HepG2 (cell line): ENCODE data around the gene TOB1. TPM values are rescaled to one million over a fixed set of nuclear protein-coding genes. Genes with fewer than 3 reads are reported as not detected.
A peak's percentile ranks its signal among the peaks of the same experiment; 100 is the strongest.

Experiments
- AHR ChIP-seq: IDR thresholded peaks from 2 replicates; pipeline ENCODE4 v1.6.1; 2018; ENCODE audit warnings: missing genetic modification reagents, missing compliant biosample characterization
- CHCHD3 ChIP-seq: sonication (generic); formaldehyde crosslinking; IDR thresholded peaks from 2 replicates; pipeline ENCODE4 v1.8.0; 2022; ENCODE audit warnings: mild to moderate bottlenecking, missing genetic modification reagents, moderate library complexity
- CTCF ChIP-seq: sonication (generic); formaldehyde crosslinking; IDR thresholded peaks from 2 replicates; pipeline ENCODE4 v1.5.0; 2020; ENCODE audit warnings: mild to moderate bottlenecking, missing genetic modification reagents, moderate library complexity
- EED ChIP-seq: sonication (generic); formaldehyde crosslinking; IDR thresholded peaks from 2 replicates; pipeline ENCODE4 v1.5.0; 2020; ENCODE audit warnings: mild to moderate bottlenecking, missing genetic modification reagents
- FOXO1 ChIP-seq: sonication (generic); formaldehyde crosslinking; IDR thresholded peaks from 2 replicates; pipeline ENCODE4 v1.4.0; 2020; ENCODE audit warnings: missing genetic modification reagents
- HNF4A ChIP-seq: sonication (generic); formaldehyde crosslinking; IDR thresholded peaks from 2 replicates; pipeline ENCODE4 v1.4.0; 2020; ENCODE audit warnings: missing genetic modification reagents
- KDM5B ChIP-seq: sonication (generic); formaldehyde crosslinking; IDR thresholded peaks from 2 replicates; pipeline ENCODE4 v1.4.0; 2020; ENCODE audit warnings: missing genetic modification reagents, mild to moderate bottlenecking, borderline replicate concordance
- MIER2 ChIP-seq: IDR thresholded peaks from 2 replicates; pipeline ENCODE4 v1.6.1; 2016; ENCODE audit warnings: missing biosample characterization, missing genetic modification reagents
- NFIB ChIP-seq: sonication (generic); formaldehyde crosslinking; IDR thresholded peaks from 2 replicates; pipeline ENCODE4 v1.9.0; 2021; ENCODE audit warnings: missing genetic modification reagents, mild to moderate bottlenecking, borderline replicate concordance
- PREB ChIP-seq: sonication (generic); formaldehyde crosslinking; IDR thresholded peaks from 2 replicates; pipeline ENCODE4 v1.4.0; 2020; ENCODE audit warnings: missing genetic modification reagents
- SIX4 ChIP-seq: sonication (generic); formaldehyde crosslinking; IDR thresholded peaks from 2 replicates; pipeline ENCODE4 v1.4.0; 2020; ENCODE audit warnings: missing genetic modification reagents
- SNAPC2 ChIP-seq: sonication (generic); formaldehyde crosslinking; IDR thresholded peaks from 2 replicates; pipeline ENCODE4 v1.8.1; 2022; ENCODE audit warnings: mild to moderate bottlenecking, missing genetic modification reagents
- SP140L ChIP-seq: sonication (generic); formaldehyde crosslinking; IDR thresholded peaks from 2 replicates; pipeline ENCODE4 v1.4.0; 2020; ENCODE audit warnings: missing genetic modification reagents, borderline replicate concordance
- SRSF9 ChIP-seq: fragments of 200-400 bp; formaldehyde crosslinking; IDR thresholded peaks from 2 replicates; pipeline ENCODE4 v1.6.1; 2018; ENCODE audit warnings: borderline replicate concordance, mild to moderate bottlenecking, low read depth, low read length; ENCODE audit not compliant: insufficient read depth, poor library complexity, severe bottlenecking
- TMF1 ChIP-seq: sonication (generic); formaldehyde crosslinking; IDR thresholded peaks from 2 replicates; pipeline ENCODE4 v1.8.1; 2022; ENCODE audit warnings: low read depth, missing genetic modification reagents
- TOE1 ChIP-seq: sonication (generic); formaldehyde crosslinking; IDR thresholded peaks from 2 replicates; pipeline ENCODE4 v1.4.0; 2020; ENCODE audit warnings: mild to moderate bottlenecking, missing genetic modification reagents
- ZBTB37 ChIP-seq: sonication (generic); formaldehyde crosslinking; IDR thresholded peaks from 2 replicates; pipeline ENCODE4 v1.4.0; 2020; ENCODE audit warnings: mild to moderate bottlenecking, missing genetic modification reagents
- ZBTB44 ChIP-seq: sonication (generic); formaldehyde crosslinking; IDR thresholded peaks from 2 replicates; pipeline ENCODE4 v1.4.0; 2020; ENCODE audit warnings: missing genetic modification reagents
- ZNF275 ChIP-seq: sonication (generic); formaldehyde crosslinking; IDR thresholded peaks from 2 replicates; pipeline ENCODE4 v1.8.0; 2022; ENCODE audit warnings: missing genetic modification reagents, mild to moderate bottlenecking, inconsistent platforms, borderline replicate concordance
- ZNF704 ChIP-seq: sonication (generic); formaldehyde crosslinking; IDR thresholded peaks from 2 replicates; pipeline ENCODE4 v1.8.1; 2023; ENCODE audit warnings: mild to moderate bottlenecking, inconsistent platforms, moderate library complexity, missing genetic modification reagents, borderline replicate concordance
- polyA plus RNA-seq, 8 experiments: library from polyadenylated mRNA; depleted of rRNA in 3 of 8; stranded (reverse) in 7 of 8; unstranded in 1 of 8; fragments of >200 nt; fragmentation: Illumina TruSeq in 4 of 8; extraction: Trizol in 4 of 8; gene quantifications; 2 replicates each; pipeline versions ENCODE4 v1.2.1 to v1.2.3, GENCODE V29; 2011 to 2016; ENCODE audit warnings: low read depth in 4 of 8, missing spikeins in 1 of 8, mixed read lengths in 1 of 8; ENCODE audit not compliant: insufficient read depth in 1 of 8
- total RNA-seq, 5 experiments: library from RNA; depleted of rRNA; stranded (reverse); fragments of >200 nt; fragmentation: Illumina TruSeq; extraction: Trizol; gene quantifications; 2 replicates each; pipeline ENCODE4 v1.2.3, GENCODE V29; 2016; ENCODE audit warnings: low read depth in 1 of 5

Gene TOB1
- total and polyA plus RNA-seq, 2 of the 13 experiments (the other 11 are each of a cell fraction or from before 2014, with no cell fraction given), result 21.9 to 57.7 TPM

- TF ChIP-seq CTCF (no peak), SIX4 (CRISPR knock-in tag) (0 out of 2 replicates have a peak, but pooled peaks have one; percentile 49), SNAPC2 (no peak), CHCHD3 (CRISPR knock-in tag) (no peak), SRSF9 (no peak), MIER2 (peak; percentile 61; the same call in 1 of the 2 replicates), ZNF275 (CRISPR knock-in tag) (no peak), SP140L (CRISPR knock-in tag) (no peak), TMF1 (peak; percentile 59; the same call in 1 of the 2 replicates), HNF4A (CRISPR knock-in tag) (peak; percentile 3; the same call in 1 of the 2 replicates), EED (CRISPR knock-in tag) (peak; percentile 86; the same call in 1 of the 2 replicates), AHR (CRISPR knock-in tag) (peak; percentile 61; the same call in 1 of the 2 replicates), TOE1 (CRISPR knock-in tag) (no peak), FOXO1 (CRISPR knock-in tag) (peak; percentile 81), NFIB (CRISPR knock-in tag) (no peak), ZNF704 (CRISPR knock-in tag) (0 out of 2 replicates have a peak, but pooled peaks have one; percentile 29), ZBTB44 (CRISPR knock-in tag) (no peak; the same call in 1 of the 2 replicates), KDM5B (CRISPR knock-in tag) (peak; percentile 67; the same call in 1 of the 2 replicates), PREB (CRISPR knock-in tag) (no peak), ZBTB37 (CRISPR knock-in tag) (no peak)
Observed at GRCh38 chr17:50893183-50893993, 27.2 kb upstream of the TOB1 start (continued).
